DND-41 (cell line): ENCODE measurements around the gene GPR153.

Experiments used
- ATAC-seq: fragments of 200-7000 bp; cut with Tn5 transposase; 3 replicates; pipeline ENCODE4 v1.9.1; 2021; ENCODE audit warnings: low read depth; ENCODE audit not compliant: insufficient read depth
- DNase-seq: peaks from one replicate; pipeline ENCODE4 v3.0.0-alpha.2; 2020
- H2AFZ ChIP-seq: 2 replicates; pipeline ENCODE4 v1.6.0; 2012; ENCODE audit warnings: low read depth, low read length
- H3K27ac ChIP-seq: 2 replicates; pipeline ENCODE4 v1.5.1; 2012; ENCODE audit warnings: low read length, inconsistent platforms
- H3K27me3 ChIP-seq: fragments of 200-600 bp; sonication (generic); 2 replicates; pipeline ENCODE4 v1.6.0; 2012; ENCODE audit warnings: low read length, mild to moderate bottlenecking, inconsistent platforms; ENCODE audit not compliant: insufficient read depth, poor library complexity
- H3K36me3 ChIP-seq: 2 replicates; pipeline ENCODE4 v1.5.1; 2012; ENCODE audit warnings: low read length, inconsistent platforms; ENCODE audit not compliant: insufficient read depth
- H3K4me1 ChIP-seq: 2 replicates; pipeline ENCODE4 v1.5.1; 2012; ENCODE audit warnings: mild to moderate bottlenecking, low read length; ENCODE audit not compliant: insufficient read depth
- H3K4me2 ChIP-seq: 2 replicates; pipeline ENCODE4 v1.6.0; 2012; ENCODE audit warnings: mild to moderate bottlenecking, moderate library complexity, low read length, inconsistent platforms; ENCODE audit not compliant: insufficient read depth
- H3K4me3 ChIP-seq, 2 experiments: fragments of 200-600 bp in 1 of 2; shearing (Covaris generic) in 1 of 2; 2 replicates each; pipeline ENCODE4 v1.5.1; 2012 to 2016; ENCODE audit warnings: inconsistent platforms in 2 of 2, low read length in 2 of 2, mild to moderate bottlenecking in 2 of 2, low read depth in 1 of 2, moderate library complexity in 1 of 2
- H3K79me2 ChIP-seq: 2 replicates; pipeline ENCODE4 v1.6.0; 2012; ENCODE audit warnings: low read length, inconsistent platforms; ENCODE audit not compliant: insufficient read depth
- H3K9ac ChIP-seq: 2 replicates; pipeline ENCODE4 v1.6.0; 2012; ENCODE audit warnings: low read depth, mild to moderate bottlenecking, inconsistent platforms, low read length, moderate library complexity
- H3K9me3 ChIP-seq: 2 replicates; pipeline ENCODE4 v1.5.1; 2012; ENCODE audit warnings: low read length, moderate library complexity, mild to moderate bottlenecking, inconsistent platforms; ENCODE audit not compliant: insufficient read depth, severe bottlenecking
- H4K20me1 ChIP-seq: 2 replicates; pipeline ENCODE4 v1.6.0; 2012; ENCODE audit warnings: low read length; ENCODE audit not compliant: insufficient read depth
- EZH2 ChIP-seq: IDR thresholded peaks from 3 replicates; pipeline ENCODE4 v1.6.1; 2012; ENCODE audit warnings: borderline replicate concordance, low read depth, mild to moderate bottlenecking, moderate library complexity, low read length, inconsistent platforms; ENCODE audit not compliant: severe bottlenecking
- TF ChIP-seq, protein P1 (sequence below): IDR thresholded peaks from 2 replicates; pipeline ENCODE4 v1.5.1; 2012; ENCODE audit warnings: borderline replicate concordance, low read length, moderate library complexity, mild to moderate bottlenecking; ENCODE audit not compliant: poor library complexity, severe bottlenecking; ENCODE audit errors: extremely low read depth

GPR153 gene

DNA sequence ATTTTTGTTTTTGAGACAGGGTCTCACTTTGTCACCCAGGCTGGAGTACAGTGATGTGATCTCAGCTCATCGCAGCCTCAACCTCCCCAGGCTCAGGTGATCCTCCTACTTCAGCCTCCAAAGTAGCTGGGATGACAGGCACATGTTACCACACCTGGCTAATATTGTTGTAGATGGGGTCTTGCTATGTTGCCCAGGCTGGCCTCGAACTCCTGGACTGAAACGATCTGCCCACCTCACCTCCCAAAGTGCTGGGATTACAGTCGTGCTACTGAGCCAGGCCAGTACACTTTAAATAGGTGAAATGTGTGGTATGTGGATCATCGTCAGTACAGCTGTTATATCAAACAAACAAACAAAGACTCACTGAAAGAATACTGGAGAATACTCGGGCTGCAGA, 35.0 kb upstream of the GPR153 start:
- Histone ChIP-seq H3K9me3 (no peaks in the 10 kb centered on the region), H3K4me2 (no peak overlapping the region), H2AFZ (no peak overlapping the region), H3K9ac (no peak overlapping the region), H3K4me1 (no peaks in the 10 kb centered on the region), H3K27me3 (no peaks in the 10 kb centered on the region), H3K4me3 (no peak overlapping the region), H3K36me3 (peaks cover 74% of the 10 kb centered on the region), H3K27ac (no peak overlapping the region), H4K20me1 (peaks cover 34% of the 10 kb centered on the region), H3K79me2 (no peaks in the 10 kb centered on the region)
- no peak for DNase-seq
- no peak for TF ChIP-seq EZH2
- TF ChIP-seq, protein P1, sequence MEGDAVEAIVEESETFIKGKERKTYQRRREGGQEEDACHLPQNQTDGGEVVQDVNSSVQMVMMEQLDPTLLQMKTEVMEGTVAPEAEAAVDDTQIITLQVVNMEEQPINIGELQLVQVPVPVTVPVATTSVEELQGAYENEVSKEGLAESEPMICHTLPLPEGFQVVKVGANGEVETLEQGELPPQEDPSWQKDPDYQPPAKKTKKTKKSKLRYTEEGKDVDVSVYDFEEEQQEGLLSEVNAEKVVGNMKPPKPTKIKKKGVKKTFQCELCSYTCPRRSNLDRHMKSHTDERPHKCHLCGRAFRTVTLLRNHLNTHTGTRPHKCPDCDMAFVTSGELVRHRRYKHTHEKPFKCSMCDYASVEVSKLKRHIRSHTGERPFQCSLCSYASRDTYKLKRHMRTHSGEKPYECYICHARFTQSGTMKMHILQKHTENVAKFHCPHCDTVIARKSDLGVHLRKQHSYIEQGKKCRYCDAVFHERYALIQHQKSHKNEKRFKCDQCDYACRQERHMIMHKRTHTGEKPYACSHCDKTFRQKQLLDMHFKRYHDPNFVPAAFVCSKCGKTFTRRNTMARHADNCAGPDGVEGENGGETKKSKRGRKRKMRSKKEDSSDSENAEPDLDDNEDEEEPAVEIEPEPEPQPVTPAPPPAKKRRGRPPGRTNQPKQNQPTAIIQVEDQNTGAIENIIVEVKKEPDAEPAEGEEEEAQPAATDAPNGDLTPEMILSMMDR, result no peak
- ATAC-seq, result no peak

DNA sequence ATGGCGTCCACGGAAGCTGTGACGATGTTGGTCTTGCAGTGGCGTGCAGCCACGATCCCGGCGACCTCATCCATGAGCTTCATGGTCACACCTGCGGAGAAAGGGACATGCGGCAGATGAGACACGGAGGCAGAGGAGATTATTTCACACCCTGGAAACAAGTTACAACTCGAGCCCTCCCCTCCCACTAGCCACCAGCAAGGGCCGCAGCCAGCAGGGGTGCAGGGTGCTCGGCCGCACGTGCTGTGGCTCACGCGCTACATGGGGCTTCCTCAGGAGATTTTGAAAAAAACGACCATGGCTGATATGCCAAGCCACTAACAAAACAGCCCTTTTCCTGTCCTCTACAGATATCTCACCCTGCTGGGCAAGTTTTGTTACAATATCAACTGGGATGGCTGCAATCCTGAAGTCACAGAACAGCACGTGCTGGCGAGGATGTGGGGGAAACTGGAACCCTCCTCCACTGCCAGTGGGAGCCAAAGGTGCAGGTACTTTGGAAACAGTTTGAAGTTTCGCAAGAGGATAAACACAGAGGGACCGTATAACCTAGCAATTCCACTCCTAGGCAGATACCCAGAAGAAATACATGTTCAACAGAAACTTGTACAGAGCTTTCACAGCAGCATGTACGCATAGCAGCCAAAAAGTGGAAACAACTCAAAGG, 34.1 kb upstream of the GPR153 start:
- Histone ChIP-seq H3K36me3 (peaks cover 75% of the 10 kb centered on the region), H3K4me3 (no peak overlapping the region), H3K4me2 (no peak overlapping the region), H3K4me1 (no peaks in the 10 kb centered on the region), H3K27ac (no peak overlapping the region), H4K20me1 (peaks cover 35% of the 10 kb centered on the region), H3K9me3 (no peaks in the 10 kb centered on the region), H3K9ac (no peak overlapping the region), H3K79me2 (no peaks in the 10 kb centered on the region), H3K27me3 (no peaks in the 10 kb centered on the region), H2AFZ (no peak overlapping the region)
- TF ChIP-seq, protein P1, result no peak
- no peak for TF ChIP-seq EZH2
- DNase-seq, result no peak
- ATAC-seq, result no peak

- Histone ChIP-seq H3K9ac (no peak overlapping the region), H3K4me3 (no peak overlapping the region), H3K4me1 (no peaks in the 10 kb centered on the region), H3K79me2 (no peaks in the 10 kb centered on the region), H3K27ac (no peak overlapping the region), H4K20me1 (peaks cover 29% of the 10 kb centered on the region), H2AFZ (no peak overlapping the region), H3K4me2 (no peak overlapping the region), H3K9me3 (no peaks in the 10 kb centered on the region), H3K36me3 (peaks cover 72% of the 10 kb centered on the region), H3K27me3 (no peaks in the 10 kb centered on the region)
- DNase-seq, result no peak
- no peak for TF ChIP-seq EZH2
- TF ChIP-seq, protein P1, result no peak
- ATAC-seq, result no peak
These were observed 33.4 kb upstream of the GPR153 start for GRCh38 chr1:6294080-6294889.
